K562 (cell line): ENCODE results near the gene CCDC87. TPM values are rescaled to one million over a fixed set of nuclear protein-coding genes. Genes with fewer than 3 reads are reported as not detected.
A peak's percentile ranks its signal among the peaks of the same experiment; 100 is the strongest.

ENCODE experiments used
- FOXA3 ChIP-seq, 2 experiments: fragments of 450-650 bp in 1 of 2; sonication (generic) in 1 of 2; formaldehyde crosslinking; IDR thresholded peaks in 1 of 2; conservative IDR thresholded peaks in 1 of 2; 2 replicates each; pipeline versions ENCODE4 v1.4.0 to v1.8.0; 2020 to 2022; ENCODE audit warnings: mild to moderate bottlenecking in 2 of 2, missing genetic modification reagents in 1 of 2
- MBD2 ChIP-seq: sonication (generic); IDR thresholded peaks from 2 replicates; pipeline ENCODE4 v1.6.1; 2016; ENCODE audit warnings: low read depth, borderline replicate concordance
- NFIX ChIP-seq: fragments of 250-450 bp; sonication (Bioruptor Pico); IDR thresholded peaks from 2 replicates; pipeline ENCODE4 v1.4.0; 2020; ENCODE audit warnings: low read depth, mild to moderate bottlenecking, moderate library complexity
- RNF2 ChIP-seq: sonication (generic); IDR thresholded peaks from 2 replicates; pipeline ENCODE4 v1.6.1; 2016
- ZNF561 ChIP-seq: fragments of 450-650 bp; formaldehyde crosslinking; conservative IDR thresholded peaks from 2 replicates; pipeline ENCODE4 v1.4.0; 2020; ENCODE audit warnings: mild to moderate bottlenecking, moderate library complexity
- polyA plus RNA-seq, 8 experiments: library from polyadenylated mRNA; depleted of rRNA in 4 of 8; stranded (reverse) in 5 of 8; unstranded in 3 of 8; fragments of >200 nt; fragmentation: Nextera tagmentation in 2 of 8; fragmentation: Illumina TruSeq in 1 of 8; extraction: Ambion mirVana in 2 of 8; extraction: Trizol in 1 of 8; gene quantifications; 2 replicates each; pipeline versions ENCODE4 v1.2.1 to v1.2.3, GENCODE V29; 2011 to 2014; ENCODE audit warnings: inconsistent platforms in 1 of 8, missing spikeins in 1 of 8
- total RNA-seq, 7 experiments: library from RNA; depleted of rRNA in 6 of 7; stranded (reverse); fragments of >200 nt in 6 of 7; fragmentation: Illumina TruSeq in 2 of 7; extraction: Trizol in 2 of 7; gene quantifications; 2 replicates each; pipeline versions ENCODE4 v1.2.1 to v1.2.3, GENCODE V29; 2011 to 2021; ENCODE audit warnings: low replicate concordance in 1 of 7
- TF ChIP-seq, protein P1 (sequence below), 2 experiments: fragments of 450-650 bp; formaldehyde crosslinking in 1 of 2; IDR thresholded peaks; 2 replicates each; pipeline versions ENCODE4 v1.4.0 to v1.6.1; 2014 to 2020; ENCODE audit warnings: mild to moderate bottlenecking in 2 of 2, borderline replicate concordance in 1 of 2, low read depth in 1 of 2
- TF ChIP-seq, protein P2 (sequence below): fragments of 250-450 bp; sonication (Bioruptor Pico); IDR thresholded peaks from 2 replicates; pipeline ENCODE4 v1.8.0; 2021; ENCODE audit warnings: moderate library complexity, mild to moderate bottlenecking, inconsistent platforms
- TF ChIP-seq, protein P3 (sequence below): fragments of 450-650 bp; IDR thresholded peaks from 2 replicates; pipeline ENCODE4 v1.7.1; 2018; ENCODE audit warnings: mild to moderate bottlenecking, low read depth; ENCODE audit not compliant: partially characterized antibody
- TF ChIP-seq, protein P4 (sequence below): sonication (generic); formaldehyde crosslinking; IDR thresholded peaks from 2 replicates; pipeline ENCODE4 v1.8.1; 2023; ENCODE audit warnings: missing genetic modification reagents, mild to moderate bottlenecking, borderline replicate concordance

Gene CCDC87
- total and polyA plus RNA-seq, 9 of the 15 experiments (the other 6 are each of a cell fraction or from before 2014, with no cell fraction given), result 0.03 to 0.44 (median 0.15) TPM; not detected in 1

DNA sequence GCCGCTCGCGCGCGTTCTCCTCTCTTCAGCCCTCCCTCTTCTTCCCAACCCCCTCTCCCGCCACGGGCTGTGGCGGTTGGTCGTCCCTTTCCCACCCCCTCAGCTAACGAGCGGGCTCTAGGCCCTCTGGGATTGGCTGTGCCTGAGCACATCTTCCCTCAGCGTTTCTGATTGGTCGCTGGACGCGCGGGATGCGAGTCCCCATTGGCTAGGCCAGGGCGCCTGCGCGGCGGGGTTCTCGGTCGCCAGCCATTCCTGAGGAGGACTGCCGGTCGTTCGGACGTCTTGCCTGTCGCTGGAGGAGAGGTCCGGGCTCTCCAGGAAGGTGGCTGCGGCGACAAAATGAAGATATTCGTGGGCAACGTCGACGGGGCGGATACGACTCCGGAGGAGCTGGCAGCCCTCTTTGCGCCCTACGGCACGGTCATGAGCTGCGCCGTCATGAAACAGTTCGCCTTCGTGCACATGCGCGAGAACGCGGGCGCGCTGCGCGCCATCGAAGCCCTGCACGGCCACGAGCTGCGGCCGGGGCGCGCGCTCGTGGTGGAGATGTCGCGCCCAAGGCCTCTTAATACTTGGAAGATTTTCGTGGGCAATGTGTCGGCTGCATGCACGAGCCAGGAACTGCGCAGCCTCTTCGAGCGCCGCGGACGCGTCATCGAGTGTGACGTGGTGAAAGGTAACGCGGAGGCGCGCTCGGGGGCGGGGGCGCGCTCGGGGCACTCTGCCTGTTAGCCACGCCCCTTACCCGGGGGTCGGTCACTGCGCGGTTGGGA, 23.7 kb upstream of the CCDC87 start, which contains the start of gene RBM14 (continued):
- TF ChIP-seq, protein P1, sequence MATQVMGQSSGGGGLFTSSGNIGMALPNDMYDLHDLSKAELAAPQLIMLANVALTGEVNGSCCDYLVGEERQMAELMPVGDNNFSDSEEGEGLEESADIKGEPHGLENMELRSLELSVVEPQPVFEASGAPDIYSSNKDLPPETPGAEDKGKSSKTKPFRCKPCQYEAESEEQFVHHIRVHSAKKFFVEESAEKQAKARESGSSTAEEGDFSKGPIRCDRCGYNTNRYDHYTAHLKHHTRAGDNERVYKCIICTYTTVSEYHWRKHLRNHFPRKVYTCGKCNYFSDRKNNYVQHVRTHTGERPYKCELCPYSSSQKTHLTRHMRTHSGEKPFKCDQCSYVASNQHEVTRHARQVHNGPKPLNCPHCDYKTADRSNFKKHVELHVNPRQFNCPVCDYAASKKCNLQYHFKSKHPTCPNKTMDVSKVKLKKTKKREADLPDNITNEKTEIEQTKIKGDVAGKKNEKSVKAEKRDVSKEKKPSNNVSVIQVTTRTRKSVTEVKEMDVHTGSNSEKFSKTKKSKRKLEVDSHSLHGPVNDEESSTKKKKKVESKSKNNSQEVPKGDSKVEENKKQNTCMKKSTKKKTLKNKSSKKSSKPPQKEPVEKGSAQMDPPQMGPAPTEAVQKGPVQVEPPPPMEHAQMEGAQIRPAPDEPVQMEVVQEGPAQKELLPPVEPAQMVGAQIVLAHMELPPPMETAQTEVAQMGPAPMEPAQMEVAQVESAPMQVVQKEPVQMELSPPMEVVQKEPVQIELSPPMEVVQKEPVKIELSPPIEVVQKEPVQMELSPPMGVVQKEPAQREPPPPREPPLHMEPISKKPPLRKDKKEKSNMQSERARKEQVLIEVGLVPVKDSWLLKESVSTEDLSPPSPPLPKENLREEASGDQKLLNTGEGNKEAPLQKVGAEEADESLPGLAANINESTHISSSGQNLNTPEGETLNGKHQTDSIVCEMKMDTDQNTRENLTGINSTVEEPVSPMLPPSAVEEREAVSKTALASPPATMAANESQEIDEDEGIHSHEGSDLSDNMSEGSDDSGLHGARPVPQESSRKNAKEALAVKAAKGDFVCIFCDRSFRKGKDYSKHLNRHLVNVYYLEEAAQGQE (IDR thresholded peaks at IDR 0.05; ENCODE audit: borderline replicate concordance), result no peak
- TF ChIP-seq, protein P1 (CRISPR knock-in tag; IDR thresholded peaks at IDR 0.05; ENCODE audit: low read depth), result no peak
- TF ChIP-seq, protein P2, sequence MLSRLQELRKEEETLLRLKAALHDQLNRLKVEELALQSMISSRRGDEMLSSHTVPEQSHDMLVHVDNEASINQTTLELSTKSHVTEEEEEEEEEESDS, result no peak
- no peak for TF ChIP-seq NFIX (CRISPR knock-in tag)
- peak; percentile 98 for TF ChIP-seq MBD2
- TF ChIP-seq FOXA3 (CRISPR knock-in tag; conservative IDR thresholded peaks at IDR 0.05 in 1 of 2, IDR thresholded peaks at IDR 0.05 in 1 of 2), result peak in 1 of 2 experiments; percentile 81; a peak in 2 of 4 replicates
- no peak for TF ChIP-seq ZNF561 (CRISPR knock-in tag)
- TF ChIP-seq, protein P3, sequence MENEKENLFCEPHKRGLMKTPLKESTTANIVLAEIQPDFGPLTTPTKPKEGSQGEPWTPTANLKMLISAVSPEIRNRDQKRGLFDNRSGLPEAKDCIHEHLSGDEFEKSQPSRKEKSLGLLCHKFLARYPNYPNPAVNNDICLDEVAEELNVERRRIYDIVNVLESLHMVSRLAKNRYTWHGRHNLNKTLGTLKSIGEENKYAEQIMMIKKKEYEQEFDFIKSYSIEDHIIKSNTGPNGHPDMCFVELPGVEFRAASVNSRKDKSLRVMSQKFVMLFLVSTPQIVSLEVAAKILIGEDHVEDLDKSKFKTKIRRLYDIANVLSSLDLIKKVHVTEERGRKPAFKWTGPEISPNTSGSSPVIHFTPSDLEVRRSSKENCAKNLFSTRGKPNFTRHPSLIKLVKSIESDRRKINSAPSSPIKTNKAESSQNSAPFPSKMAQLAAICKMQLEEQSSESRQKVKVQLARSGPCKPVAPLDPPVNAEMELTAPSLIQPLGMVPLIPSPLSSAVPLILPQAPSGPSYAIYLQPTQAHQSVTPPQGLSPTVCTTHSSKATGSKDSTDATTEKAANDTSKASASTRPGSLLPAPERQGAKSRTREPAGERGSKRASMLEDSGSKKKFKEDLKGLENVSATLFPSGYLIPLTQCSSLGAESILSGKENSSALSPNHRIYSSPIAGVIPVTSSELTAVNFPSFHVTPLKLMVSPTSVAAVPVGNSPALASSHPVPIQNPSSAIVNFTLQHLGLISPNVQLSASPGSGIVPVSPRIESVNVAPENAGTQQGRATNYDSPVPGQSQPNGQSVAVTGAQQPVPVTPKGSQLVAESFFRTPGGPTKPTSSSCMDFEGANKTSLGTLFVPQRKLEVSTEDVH, result peak; percentile 78
- TF ChIP-seq, protein P4, sequence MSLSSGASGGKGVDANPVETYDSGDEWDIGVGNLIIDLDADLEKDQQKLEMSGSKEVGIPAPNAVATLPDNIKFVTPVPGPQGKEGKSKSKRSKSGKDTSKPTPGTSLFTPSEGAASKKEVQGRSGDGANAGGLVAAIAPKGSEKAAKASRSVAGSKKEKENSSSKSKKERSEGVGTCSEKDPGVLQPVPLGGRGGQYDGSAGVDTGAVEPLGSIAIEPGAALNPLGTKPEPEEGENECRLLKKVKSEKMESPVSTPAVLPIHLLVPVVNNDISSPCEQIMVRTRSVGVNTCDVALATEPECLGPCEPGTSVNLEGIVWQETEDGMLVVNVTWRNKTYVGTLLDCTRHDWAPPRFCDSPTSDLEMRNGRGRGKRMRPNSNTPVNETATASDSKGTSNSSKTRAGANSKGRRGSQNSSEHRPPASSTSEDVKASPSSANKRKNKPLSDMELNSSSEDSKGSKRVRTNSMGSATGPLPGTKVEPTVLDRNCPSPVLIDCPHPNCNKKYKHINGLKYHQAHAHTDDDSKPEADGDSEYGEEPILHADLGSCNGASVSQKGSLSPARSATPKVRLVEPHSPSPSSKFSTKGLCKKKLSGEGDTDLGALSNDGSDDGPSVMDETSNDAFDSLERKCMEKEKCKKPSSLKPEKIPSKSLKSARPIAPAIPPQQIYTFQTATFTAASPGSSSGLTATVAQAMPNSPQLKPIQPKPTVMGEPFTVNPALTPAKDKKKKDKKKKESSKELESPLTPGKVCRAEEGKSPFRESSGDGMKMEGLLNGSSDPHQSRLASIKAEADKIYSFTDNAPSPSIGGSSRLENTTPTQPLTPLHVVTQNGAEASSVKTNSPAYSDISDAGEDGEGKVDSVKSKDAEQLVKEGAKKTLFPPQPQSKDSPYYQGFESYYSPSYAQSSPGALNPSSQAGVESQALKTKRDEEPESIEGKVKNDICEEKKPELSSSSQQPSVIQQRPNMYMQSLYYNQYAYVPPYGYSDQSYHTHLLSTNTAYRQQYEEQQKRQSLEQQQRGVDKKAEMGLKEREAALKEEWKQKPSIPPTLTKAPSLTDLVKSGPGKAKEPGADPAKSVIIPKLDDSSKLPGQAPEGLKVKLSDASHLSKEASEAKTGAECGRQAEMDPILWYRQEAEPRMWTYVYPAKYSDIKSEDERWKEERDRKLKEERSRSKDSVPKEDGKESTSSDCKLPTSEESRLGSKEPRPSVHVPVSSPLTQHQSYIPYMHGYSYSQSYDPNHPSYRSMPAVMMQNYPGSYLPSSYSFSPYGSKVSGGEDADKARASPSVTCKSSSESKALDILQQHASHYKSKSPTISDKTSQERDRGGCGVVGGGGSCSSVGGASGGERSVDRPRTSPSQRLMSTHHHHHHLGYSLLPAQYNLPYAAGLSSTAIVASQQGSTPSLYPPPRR, result peak; percentile 37; the same call in 1 of the 2 replicates
- TF ChIP-seq RNF2, result peak; percentile 84
